Osteoblast (primary cell): Measurements from ENCODE around the gene CIT. TPM values are rescaled to one million over a fixed set of nuclear protein-coding genes. Genes with fewer than 3 reads are reported as not detected.

ENCODE experiments used
- DNase-seq: peaks from one replicate; pipeline ENCODE4 v3.0.0; 2011; ENCODE audit warnings: low spot score, mixed read lengths; ENCODE audit not compliant: insufficient read length; ENCODE audit errors: missing footprints
- H2AFZ ChIP-seq: 2 replicates; pipeline ENCODE4 v1.6.0; 2011; ENCODE audit warnings: mild to moderate bottlenecking, low read length
- H3K27ac ChIP-seq: 2 replicates; pipeline ENCODE4 v1.5.1; 2011; ENCODE audit warnings: mild to moderate bottlenecking, low read depth, low read length, moderate library complexity
- H3K27me3 ChIP-seq: 2 replicates; pipeline ENCODE4 v1.6.0; 2012; ENCODE audit warnings: mild to moderate bottlenecking, control low read depth, inconsistent platforms, low read length, moderate library complexity; ENCODE audit not compliant: insufficient read depth
- H3K36me3 ChIP-seq: 2 replicates; pipeline ENCODE4 v1.5.1; 2011; ENCODE audit warnings: mild to moderate bottlenecking, low read length, control low read depth, moderate library complexity; ENCODE audit not compliant: insufficient read depth
- H3K4me1 ChIP-seq: 2 replicates; pipeline ENCODE4 v1.5.1; 2011; ENCODE audit warnings: mild to moderate bottlenecking, low read length, control low read depth, moderate library complexity; ENCODE audit not compliant: insufficient read depth
- H3K4me2 ChIP-seq: 2 replicates; pipeline ENCODE4 v1.6.0; 2011; ENCODE audit warnings: mild to moderate bottlenecking, low read length; ENCODE audit not compliant: insufficient read depth
- H3K4me3 ChIP-seq: fragments of 200-600 bp; sonication (generic); 3 replicates; pipeline ENCODE4 v1.5.1; 2012; ENCODE audit warnings: mild to moderate bottlenecking, low read length, inconsistent platforms; ENCODE audit not compliant: insufficient read depth
- H3K79me2 ChIP-seq: 2 replicates; pipeline ENCODE4 v1.6.0; 2012; ENCODE audit warnings: mild to moderate bottlenecking, low read length, control low read depth, inconsistent platforms; ENCODE audit not compliant: insufficient read depth
- H3K9me3 ChIP-seq: 2 replicates; pipeline ENCODE4 v1.5.1; 2011; ENCODE audit warnings: low read depth, low read length, control low read depth
- H4K20me1 ChIP-seq: 2 replicates; pipeline ENCODE4 v1.6.0; 2012; ENCODE audit warnings: mild to moderate bottlenecking, low read length, control low read depth; ENCODE audit not compliant: insufficient read depth
- CTCF ChIP-seq: IDR thresholded peaks from 2 replicates; pipeline ENCODE4 v1.5.1; 2011; ENCODE audit warnings: mild to moderate bottlenecking, low read depth, low read length, moderate library complexity; ENCODE audit errors: extremely low read depth
- total RNA-seq: library from RNA; depleted of rRNA; stranded (reverse); fragments of >200 nt; gene quantifications from 2 replicates; pipeline ENCODE4 v1.2.3, GENCODE V29; 2012

Gene CIT
- total RNA-seq, 1 donor, result 10.1 TPM

GRCh38 chr12:119762619-119763018, 114.5 kb downstream of the CIT start:
- H3K27me3 ChIP-seq, result no peaks in the 10 kb centered on the region
- no peaks in the 10 kb centered on the region for H3K9me3 ChIP-seq
- H3K27ac ChIP-seq, result no peak overlapping the region
- no peaks in the 10 kb centered on the region for H3K79me2 ChIP-seq
- H3K36me3 ChIP-seq, result peaks cover 25% of the 10 kb centered on the region
- no peak for TF ChIP-seq CTCF
- H4K20me1 ChIP-seq, result no peaks in the 10 kb centered on the region
- no peak for DNase-seq
- no peak overlapping the region for H3K4me3 ChIP-seq
- H3K4me2 ChIP-seq, result no peak overlapping the region
- no peak overlapping the region for H2AFZ ChIP-seq
- no peaks in the 10 kb centered on the region for H3K4me1 ChIP-seq

GRCh38 chr12:119758722-119759121, 118.4 kb downstream of the CIT start:
- no peaks in the 10 kb centered on the region for H3K9me3 ChIP-seq
- no peak overlapping the region for H3K4me3 ChIP-seq
- no peaks in the 10 kb centered on the region for H3K79me2 ChIP-seq
- H3K4me1 ChIP-seq, result no peaks in the 10 kb centered on the region
- no peaks in the 10 kb centered on the region for H4K20me1 ChIP-seq
- H3K4me2 ChIP-seq, result no peak overlapping the region
- no peaks in the 10 kb centered on the region for H3K27me3 ChIP-seq
- TF ChIP-seq CTCF, result no peak
- no peak overlapping the region for H3K27ac ChIP-seq
- H2AFZ ChIP-seq, result no peak overlapping the region
- H3K36me3 ChIP-seq, result peaks cover 29% of the 10 kb centered on the region
- DNase-seq, result no peak

- H2AFZ ChIP-seq, result no peak overlapping the region
- H3K36me3 ChIP-seq, result peaks cover 28% of the 10 kb centered on the region
- no peak overlapping the region for H3K27ac ChIP-seq
- no peak overlapping the region for H3K4me2 ChIP-seq
- H4K20me1 ChIP-seq, result no peaks in the 10 kb centered on the region
- no peaks in the 10 kb centered on the region for H3K9me3 ChIP-seq
- no peaks in the 10 kb centered on the region for H3K4me1 ChIP-seq
- no peaks in the 10 kb centered on the region for H3K27me3 ChIP-seq
- H3K4me3 ChIP-seq, result no peak overlapping the region
- no peak for DNase-seq
- TF ChIP-seq CTCF, result no peak
- H3K79me2 ChIP-seq, result no peaks in the 10 kb centered on the region
Observed at GRCh38 chr12:119758234-119758633, 118.9 kb downstream of the CIT start.

GRCh38 chr12:119751961-119752360, 125.2 kb downstream of the CIT start:
- peaks cover 5% of the 10 kb centered on the region for H3K4me1 ChIP-seq
- H3K27ac ChIP-seq, result no peak overlapping the region
- peaks cover 2% of the 10 kb centered on the region for H3K36me3 ChIP-seq
- H3K79me2 ChIP-seq, result no peaks in the 10 kb centered on the region
- H3K27me3 ChIP-seq, result no peaks in the 10 kb centered on the region
- no peak for TF ChIP-seq CTCF
- DNase-seq, result no peak
- no peaks in the 10 kb centered on the region for H4K20me1 ChIP-seq
- peak overlapping the region; percentile 75 for H2AFZ ChIP-seq
- H3K9me3 ChIP-seq, result no peaks in the 10 kb centered on the region
- H3K4me3 ChIP-seq, result no peak overlapping the region
- H3K4me2 ChIP-seq, result no peak overlapping the region
